Neural crest cell (in vitro differentiated cells): Measurements from ENCODE around the gene STAT1. TPM values are rescaled to one million over a fixed set of nuclear protein-coding genes. Genes with fewer than 3 reads are reported as not detected.
"Not testable (repeated sequence)": the region's sequence is repeated elsewhere in the genome, so short reads cannot be mapped to it uniquely, and the experiment has no call there.

Experiments
- DNase-seq: peaks from one replicate; pipeline ENCODE4 v3.0.0; 2021; ENCODE audit warnings: low read depth, mixed read lengths, low spot score
- H3K27ac Mint-ChIP-seq: one replicate; pipeline ENCODE4 v1.8.0; 2021; ENCODE audit warnings: mild to moderate bottlenecking, mixed read lengths; ENCODE audit not compliant: unreplicated experiment
- H3K27me3 Mint-ChIP-seq: 2 replicates; pipeline ENCODE4 v1.8.0; 2021; ENCODE audit warnings: low read depth, mild to moderate bottlenecking, mixed read lengths
- H3K36me3 Mint-ChIP-seq: 2 replicates; pipeline ENCODE4 v1.8.0; 2021; ENCODE audit warnings: low read depth, mild to moderate bottlenecking, mixed read lengths
- H3K4me1 Mint-ChIP-seq: 2 replicates; pipeline ENCODE4 v1.8.0; 2021; ENCODE audit warnings: mixed read lengths
- H3K4me3 Mint-ChIP-seq: one replicate; pipeline ENCODE4 v1.8.0; 2021; ENCODE audit warnings: mild to moderate bottlenecking, mixed read lengths
- H3K9me3 Mint-ChIP-seq: 2 replicates; pipeline ENCODE4 v1.8.0; 2021; ENCODE audit warnings: mixed read lengths
- total RNA-seq: library from RNA; stranded (reverse); gene quantifications from 2 replicates; pipeline ENCODE4 v1.2.1, GENCODE V29; 2021
- TF ChIP-seq, protein P1 (sequence below): fragments of 200-600 bp; sonication (generic); conservative IDR thresholded peaks from 2 replicates; pipeline ENCODE4 v1.5.0; 2021; ENCODE audit warnings: antibody characterized with exemption, mild to moderate bottlenecking

STAT1 gene
- total RNA-seq, 1 donor from 2014 or later = 39.9 TPM

DNA sequence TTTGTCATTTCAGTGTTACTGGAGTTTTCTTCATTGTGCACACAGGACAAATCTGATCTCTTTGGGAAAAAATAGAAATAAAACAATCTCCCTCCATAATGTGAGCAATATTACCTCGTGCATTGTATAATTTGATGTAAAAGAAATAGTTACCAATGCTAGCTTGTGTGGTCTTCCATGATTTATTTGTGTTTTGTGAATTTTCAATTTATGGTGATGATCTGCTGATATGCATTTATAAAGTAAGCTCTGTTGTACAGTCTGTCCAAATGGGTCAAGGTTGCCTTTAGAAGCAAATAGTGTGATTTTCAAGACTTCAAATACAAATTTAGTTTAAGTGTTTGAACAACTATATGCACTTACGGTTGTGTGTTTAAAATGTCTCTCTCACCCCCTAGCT, 50.9 kb downstream of the STAT1 start:
- TF ChIP-seq, protein P1, sequence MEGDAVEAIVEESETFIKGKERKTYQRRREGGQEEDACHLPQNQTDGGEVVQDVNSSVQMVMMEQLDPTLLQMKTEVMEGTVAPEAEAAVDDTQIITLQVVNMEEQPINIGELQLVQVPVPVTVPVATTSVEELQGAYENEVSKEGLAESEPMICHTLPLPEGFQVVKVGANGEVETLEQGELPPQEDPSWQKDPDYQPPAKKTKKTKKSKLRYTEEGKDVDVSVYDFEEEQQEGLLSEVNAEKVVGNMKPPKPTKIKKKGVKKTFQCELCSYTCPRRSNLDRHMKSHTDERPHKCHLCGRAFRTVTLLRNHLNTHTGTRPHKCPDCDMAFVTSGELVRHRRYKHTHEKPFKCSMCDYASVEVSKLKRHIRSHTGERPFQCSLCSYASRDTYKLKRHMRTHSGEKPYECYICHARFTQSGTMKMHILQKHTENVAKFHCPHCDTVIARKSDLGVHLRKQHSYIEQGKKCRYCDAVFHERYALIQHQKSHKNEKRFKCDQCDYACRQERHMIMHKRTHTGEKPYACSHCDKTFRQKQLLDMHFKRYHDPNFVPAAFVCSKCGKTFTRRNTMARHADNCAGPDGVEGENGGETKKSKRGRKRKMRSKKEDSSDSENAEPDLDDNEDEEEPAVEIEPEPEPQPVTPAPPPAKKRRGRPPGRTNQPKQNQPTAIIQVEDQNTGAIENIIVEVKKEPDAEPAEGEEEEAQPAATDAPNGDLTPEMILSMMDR = no peak
- H3K36me3 Mint-ChIP-seq = peaks cover 22% of the 10 kb centered on the region
- no peak overlapping the region for H3K27ac Mint-ChIP-seq

DNA sequence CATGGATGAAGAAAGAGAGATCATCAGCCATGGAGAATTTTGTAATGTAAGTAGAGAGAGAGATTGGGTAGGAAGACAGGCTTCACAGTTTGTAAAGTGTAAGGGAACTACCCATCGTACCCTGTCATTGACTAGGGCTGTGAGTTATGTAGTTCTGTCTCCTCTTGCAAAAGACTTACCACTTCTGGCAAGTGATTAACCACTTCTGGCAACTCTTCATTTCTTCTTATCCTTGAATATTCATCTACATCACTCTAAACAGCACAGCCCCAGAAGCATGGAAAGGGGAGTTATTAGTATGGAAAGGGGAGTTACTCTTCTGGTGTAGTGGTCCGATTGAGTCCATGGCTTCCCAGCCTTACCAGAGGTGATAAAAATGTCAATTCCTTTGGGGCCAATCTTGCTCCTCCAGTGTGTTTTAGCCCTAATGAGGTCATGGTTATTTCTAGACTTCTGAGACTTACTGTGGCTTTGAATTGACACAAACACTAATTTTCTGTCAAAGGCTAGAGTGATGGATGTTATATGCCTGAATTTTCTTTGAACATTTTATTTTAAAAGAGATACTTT, 52.0 kb downstream of the STAT1 start:
- TF ChIP-seq, protein P1 = no peak
- Mint-ChIP-seq H3K36me3 (peaks cover 27% of the 10 kb centered on the region), H3K4me3 (no peak overlapping the region), H3K9me3 (no peaks in the 10 kb centered on the region), H3K4me1 (no peaks in the 10 kb centered on the region), H3K27ac (no peak overlapping the region), H3K27me3 (no peaks in the 10 kb centered on the region)
- DNase-seq = no peak

More for the DNA sequence above, 50.9 kb downstream of the STAT1 start:
- DNase-seq = no peak
- Mint-ChIP-seq H3K4me3 (no peak overlapping the region), H3K4me1 (no peaks in the 10 kb centered on the region), H3K27me3 (no peaks in the 10 kb centered on the region), H3K9me3 (no peaks in the 10 kb centered on the region)

DNA sequence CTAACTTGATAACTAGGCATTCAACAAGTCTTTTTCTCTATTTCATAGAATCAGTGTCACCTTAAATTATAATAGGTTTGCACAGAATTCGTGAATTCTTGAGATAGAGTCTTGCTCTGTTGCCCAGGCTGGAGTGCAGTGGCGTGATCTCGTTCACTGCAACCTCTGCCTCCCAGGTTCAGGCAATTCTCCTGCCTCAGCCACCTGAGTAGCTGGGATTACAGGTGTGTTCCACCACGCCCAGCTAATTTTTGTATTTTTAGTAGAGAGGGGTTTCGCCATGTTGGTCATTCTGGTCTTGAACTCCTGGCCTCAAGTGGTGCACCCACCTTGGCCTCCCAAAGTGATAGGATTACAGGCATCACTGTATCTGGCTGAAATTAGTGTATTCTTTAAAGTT, 52.9 kb downstream of the STAT1 start:
- H3K4me3 Mint-ChIP-seq, H3K4me1 Mint-ChIP-seq, DNase-seq, H3K27me3 Mint-ChIP-seq, H3K9me3 Mint-ChIP-seq, H3K27ac Mint-ChIP-seq: not testable (repeated sequence)
- H3K36me3 Mint-ChIP-seq = peaks cover 32% of the 10 kb centered on the region

DNA sequence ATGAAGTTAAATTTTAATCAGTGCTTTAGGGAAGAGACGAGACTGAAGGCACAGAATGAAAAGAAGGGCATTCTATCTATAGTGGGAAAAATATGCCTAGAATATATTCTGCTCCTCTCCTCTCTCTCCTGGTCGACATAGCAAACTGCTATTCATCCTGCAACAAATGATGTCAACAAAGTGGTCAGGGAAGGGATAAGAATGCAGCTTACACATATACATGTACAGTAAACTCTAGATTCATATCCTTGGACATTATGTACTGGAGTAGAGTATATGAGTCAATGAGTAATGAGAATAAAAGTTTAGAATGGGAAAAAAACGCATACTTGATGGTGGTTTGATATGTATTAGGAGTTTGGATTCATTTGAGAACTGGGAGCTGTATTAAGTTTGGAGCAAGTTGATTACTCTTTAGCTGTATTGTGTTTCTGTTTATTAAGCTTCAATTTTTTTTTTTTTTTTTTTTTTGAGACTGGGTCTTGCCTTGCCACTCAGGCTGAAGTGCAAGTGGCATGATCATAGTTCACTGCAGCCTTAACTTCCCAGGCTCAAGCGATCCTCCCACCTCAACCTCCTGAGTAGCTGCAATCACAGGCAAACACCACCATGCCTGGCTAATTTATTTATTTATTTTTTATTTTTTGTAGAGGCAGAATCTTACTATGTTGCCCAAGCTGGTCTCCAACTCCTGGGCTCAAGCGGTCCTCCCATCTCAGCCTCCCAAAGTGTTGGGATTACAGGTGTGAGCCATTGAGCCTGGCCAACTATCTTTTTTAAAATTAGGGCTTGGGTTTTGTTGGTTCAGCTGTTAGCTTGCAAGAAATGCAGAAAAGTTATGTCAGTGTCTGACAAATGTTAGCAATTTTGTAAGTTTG, 53.8 kb downstream of the STAT1 start:
- peaks cover 31% of the 10 kb centered on the region for H3K36me3 Mint-ChIP-seq
- no peak overlapping the region for H3K27ac Mint-ChIP-seq
- H3K4me1 Mint-ChIP-seq = no peaks in the 10 kb centered on the region
- no peak for DNase-seq
- H3K27me3 Mint-ChIP-seq = no peaks in the 10 kb centered on the region
- TF ChIP-seq, protein P1 = no peak
- peaks cover 7% of the 10 kb centered on the region for H3K9me3 Mint-ChIP-seq
- no peak overlapping the region for H3K4me3 Mint-ChIP-seq

DNA sequence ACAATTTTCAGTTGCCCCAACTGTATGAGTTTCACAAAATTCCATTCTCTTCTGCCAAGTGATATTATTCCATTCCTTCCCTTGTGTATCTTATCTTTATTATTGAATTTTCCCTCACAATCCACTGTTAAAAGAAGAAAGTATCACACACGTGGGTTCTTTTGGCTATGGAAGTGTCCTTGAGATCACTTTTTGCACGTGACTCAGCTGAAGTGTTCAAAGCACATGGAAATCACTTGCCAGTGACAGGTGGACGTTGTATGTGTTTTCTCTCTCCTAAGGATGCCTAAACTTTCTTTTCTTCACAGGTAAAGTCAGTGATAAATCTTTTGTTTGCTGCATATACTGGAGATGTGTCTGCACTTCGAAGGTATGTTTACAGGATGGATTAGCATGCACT, 60.7 kb downstream of the STAT1 start:
- no peaks in the 10 kb centered on the region for H3K4me1 Mint-ChIP-seq
- DNase-seq = no peak
- H3K27me3 Mint-ChIP-seq = no peaks in the 10 kb centered on the region
- H3K27ac Mint-ChIP-seq = no peak overlapping the region
- TF ChIP-seq, protein P1 = no peak
- H3K36me3 Mint-ChIP-seq = peaks cover 10% of the 10 kb centered on the region
- peaks cover 7% of the 10 kb centered on the region for H3K9me3 Mint-ChIP-seq
- no peak overlapping the region for H3K4me3 Mint-ChIP-seq

DNA sequence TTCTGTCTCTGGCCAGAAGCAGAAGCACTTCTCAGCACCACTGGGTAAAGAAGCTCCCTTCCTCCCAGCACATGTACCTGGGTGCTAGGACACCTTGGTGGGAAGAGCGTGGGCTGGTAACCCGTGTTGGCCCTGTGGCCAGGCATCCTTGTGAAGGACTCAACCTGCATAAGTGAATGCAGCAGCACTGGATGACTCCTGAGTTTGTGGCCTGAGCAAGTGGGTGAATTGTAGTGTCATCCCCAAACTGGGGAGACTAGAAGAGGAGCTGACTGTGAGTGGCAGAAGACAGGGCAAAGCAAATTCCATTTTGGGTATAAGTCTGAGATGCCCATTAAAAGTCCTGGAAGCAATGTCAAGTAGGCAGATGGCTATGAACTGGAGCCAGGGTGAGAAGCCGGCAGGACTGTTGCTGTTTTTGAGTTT, 63.4 kb downstream of the STAT1 start:
- no peak for DNase-seq
- no peaks in the 10 kb centered on the region for H3K36me3 Mint-ChIP-seq
- H3K27me3 Mint-ChIP-seq = no peaks in the 10 kb centered on the region
- no peak overlapping the region for H3K27ac Mint-ChIP-seq
- no peak overlapping the region for H3K4me3 Mint-ChIP-seq
- no peaks in the 10 kb centered on the region for H3K4me1 Mint-ChIP-seq
- TF ChIP-seq, protein P1 = no peak
- H3K9me3 Mint-ChIP-seq = no peaks in the 10 kb centered on the region
